Stimulated activated CD4-positive, alpha-beta T cell treated with anti-CD3 and anti-CD28 coated beads, Interleukin-15, amount 100 ng/mL, for 24 hours (primary cell): ENCODE data around the gene PAX2.
"Not testable (repeated sequence)": the region's sequence is repeated elsewhere in the genome, so short reads cannot be mapped to it uniquely, and the experiment has no call there.

Source experiments
- DNase-seq: peaks from one replicate; pipeline ENCODE4 v3.0.0-alpha.2; 2020

Gene PAX2

GRCh38 chr10:100744987-100745881 is at the start of gene PAX2:
Gene PAX2 (plus strand): TSS chr10:100745582. CDS start chr10:100746261, 679 bp downstream.
- DNase-seq = no peak

GRCh38 chr10:100696477-100696901 is 48.9 kb upstream of the PAX2 start:
- DNase-seq = no peak

GRCh38 chr10:100697070-100697469 is 48.3 kb upstream of the PAX2 start:
- DNase-seq = peak; percentile 20

GRCh38 chr10:100697631-100698030 is 47.8 kb upstream of the PAX2 start:
- DNase-seq = no peak

GRCh38 chr10:100701704-100702103 is 43.7 kb upstream of the PAX2 start:
- DNase-seq = not testable (repeated sequence)

- no peak for DNase-seq
These were observed 40.2 kb upstream of the PAX2 start for GRCh38 chr10:100705139-100705538.

GRCh38 chr10:100707261-100707848 is 38.0 kb upstream of the PAX2 start:
- DNase-seq = no peak

- DNase-seq = no peak
These were observed 36.0 kb upstream of the PAX2 start for GRCh38 chr10:100709146-100710082.

GRCh38 chr10:100710151-100710871 is 35.1 kb upstream of the PAX2 start:
- no peak for DNase-seq

- DNase-seq = no peak
These were observed 32.1 kb upstream of the PAX2 start for GRCh38 chr10:100713049-100713858.

- DNase-seq = no peak
These were observed 31.4 kb upstream of the PAX2 start for GRCh38 chr10:100713859-100714565.

- no peak for DNase-seq
These were observed 30.8 kb upstream of the PAX2 start for GRCh38 chr10:100714566-100714950.

GRCh38 chr10:100715101-100715444 is 30.3 kb upstream of the PAX2 start:
- no peak for DNase-seq

GRCh38 chr10:100715445-100716385 is 29.7 kb upstream of the PAX2 start:
- no peak for DNase-seq

- DNase-seq = no peak
These were observed 28.2 kb upstream of the PAX2 start for GRCh38 chr10:100717166-100717565.

GRCh38 chr10:100718197-100718742 is 27.1 kb upstream of the PAX2 start:
- no peak for DNase-seq

GRCh38 chr10:100723180-100723579 is 22.2 kb upstream of the PAX2 start:
- no peak for DNase-seq

- no peak for DNase-seq
These were observed 21.4 kb upstream of the PAX2 start for GRCh38 chr10:100723770-100724530.

GRCh38 chr10:100724531-100725027 is 20.8 kb upstream of the PAX2 start:
- no peak for DNase-seq
